GM18517 (cell line): ENCODE measurements around the gene HSPA4.
"Not testable (repeated sequence)": the region's sequence is repeated elsewhere in the genome, so short reads cannot be mapped to it uniquely, and the experiment has no call there.

Experiments used
- ATAC-seq: cut with Tn5 transposase; IDR thresholded peaks from one replicate; pipeline ENCODE4 v1.9.1; 2021; ENCODE audit warnings: mild to moderate bottlenecking, moderate library complexity; ENCODE audit not compliant: unreplicated experiment

The HSPA4 gene

GRCh38 chr5:133049726-133050048 is 2.1 kb upstream of the HSPA4 start:
- no peak for ATAC-seq

- no peak for ATAC-seq
These were observed 1.3 kb upstream of the HSPA4 start for GRCh38 chr5:133050521-133050920.

- ATAC-seq: no peak
These were observed 712 bp upstream of the HSPA4 start for GRCh38 chr5:133051061-133051541.

- peak; percentile 27 for ATAC-seq
These were observed 733 bp downstream of the HSPA4 start for GRCh38 chr5:133052317-133053175.

GRCh38 chr5:133053448-133053847 is 1.6 kb downstream of the HSPA4 start:
- ATAC-seq: no peak

- ATAC-seq: no peak
These were observed 3.1 kb downstream of the HSPA4 start for GRCh38 chr5:133054697-133055471.

GRCh38 chr5:133056891-133057290 is 5.1 kb downstream of the HSPA4 start:
- no peak for ATAC-seq

GRCh38 chr5:133059621-133060020 is 7.8 kb downstream of the HSPA4 start:
- ATAC-seq: no peak

- ATAC-seq: no peak
These were observed 10.5 kb downstream of the HSPA4 start for GRCh38 chr5:133062276-133062675.

- ATAC-seq: no peak
These were observed 12.2 kb downstream of the HSPA4 start for GRCh38 chr5:133063965-133064364.

GRCh38 chr5:133065471-133065870 is 13.7 kb downstream of the HSPA4 start:
- ATAC-seq: no peak

GRCh38 chr5:133066045-133066444 is 14.2 kb downstream of the HSPA4 start:
- no peak for ATAC-seq

- no peak for ATAC-seq
These were observed 20.2 kb downstream of the HSPA4 start for GRCh38 chr5:133072021-133072420.

- no peak for ATAC-seq
These were observed 24.0 kb downstream of the HSPA4 start for GRCh38 chr5:133075572-133076536.

GRCh38 chr5:133079048-133079447 is 27.2 kb downstream of the HSPA4 start:
- no peak for ATAC-seq

- no peak for ATAC-seq
These were observed 29.2 kb downstream of the HSPA4 start for GRCh38 chr5:133081036-133081435.

GRCh38 chr5:133081703-133082102 is 29.9 kb downstream of the HSPA4 start:
- no peak for ATAC-seq

- no peak for ATAC-seq
These were observed 30.3 kb downstream of the HSPA4 start for GRCh38 chr5:133082128-133082527.

GRCh38 chr5:133083901-133084300 is 32.1 kb downstream of the HSPA4 start:
- ATAC-seq: no peak

GRCh38 chr5:133085171-133085570 is 33.4 kb downstream of the HSPA4 start:
- not testable (repeated sequence) for ATAC-seq

- no peak for ATAC-seq
These were observed 34.6 kb downstream of the HSPA4 start for GRCh38 chr5:133086366-133086875.
